PC-9 (cell line): Measurements from ENCODE around the gene SETX.

Experiments used
- CTCF ChIP-seq: fragments of 200-600 bp; sonication (generic); conservative IDR thresholded peaks from 2 replicates; pipeline ENCODE4 v1.6.1; 2017; ENCODE audit warnings: mixed run types, antibody characterized with exemption, mild to moderate bottlenecking, moderate library complexity
- EZH2 ChIP-seq: fragments of 200-600 bp; sonication (generic); IDR thresholded peaks from 2 replicates; pipeline ENCODE4 v1.8.0; 2017; ENCODE audit warnings: antibody characterized with exemption, low read depth

DNA sequence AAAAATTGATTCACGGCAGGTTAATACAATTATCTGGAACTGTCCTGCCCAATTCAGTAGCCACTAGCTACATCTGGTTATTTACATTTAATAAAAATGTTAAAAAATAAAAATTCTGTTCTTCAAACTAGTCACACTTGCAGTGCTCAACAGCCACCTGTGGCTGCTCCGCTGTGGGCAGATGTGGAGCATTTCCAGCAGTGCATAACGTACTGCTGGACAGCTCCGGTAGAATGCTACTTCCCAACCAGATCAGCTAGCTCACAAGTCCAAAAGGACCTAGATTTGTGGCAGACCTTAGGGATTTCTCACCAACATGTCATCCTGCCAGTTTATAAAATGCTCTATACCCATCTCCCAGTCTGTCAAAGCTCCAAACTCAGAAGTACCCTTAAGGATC, 42.8 kb downstream of the SETX start:
- TF ChIP-seq CTCF (no peak), EZH2 (no peak)
